Ishikawa (cell line): ENCODE measurements around the gene NBAS.

ENCODE experiments used
- EP300 ChIP-seq: IDR thresholded peaks from 2 replicates; pipeline ENCODE4 v1.6.1; 2012; ENCODE audit warnings: borderline replicate concordance
- TAF1 ChIP-seq: IDR thresholded peaks from 2 replicates; pipeline ENCODE4 v1.6.1; 2012; ENCODE audit warnings: low read depth, mild to moderate bottlenecking
- TF ChIP-seq, protein P1 (sequence below): IDR thresholded peaks from 2 replicates; pipeline ENCODE4 v1.6.1; 2012; ENCODE audit warnings: low read depth, mild to moderate bottlenecking

DNA sequence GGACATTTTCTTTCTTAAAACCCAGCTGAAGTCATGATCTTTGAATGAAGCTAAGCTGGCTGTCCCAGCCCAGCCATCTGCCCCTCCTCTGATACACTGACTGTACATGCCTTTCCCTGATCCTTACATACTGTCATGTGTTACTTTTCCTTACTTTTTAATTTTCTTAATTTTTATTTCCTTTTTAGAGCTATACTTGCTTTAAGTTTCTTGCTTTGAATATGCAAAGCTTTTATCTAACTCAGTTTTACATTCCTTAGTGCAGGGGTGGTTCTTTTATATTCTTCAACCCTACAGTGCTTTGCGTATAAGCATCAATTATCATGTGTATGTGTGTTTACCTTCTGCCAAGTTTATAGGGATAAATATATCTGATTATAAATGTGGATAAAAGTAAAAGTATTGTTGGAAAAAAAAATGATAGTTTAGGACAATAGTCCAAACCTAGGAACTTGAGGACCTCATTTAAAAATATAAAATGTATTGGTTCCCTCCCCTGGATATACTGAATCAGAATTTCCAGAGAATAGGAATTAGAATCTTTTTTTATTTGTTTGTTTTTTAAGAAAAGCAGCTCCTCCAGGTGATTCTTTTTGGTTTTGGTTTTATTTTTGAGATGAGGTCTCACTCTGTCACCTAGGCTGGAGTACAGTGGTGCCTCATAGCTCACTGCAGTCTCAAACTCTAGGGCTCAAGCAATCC is 48.4 kb upstream of the NBAS start:
- no peak for TF ChIP-seq TAF1
- no peak for TF ChIP-seq EP300
- TF ChIP-seq, protein P1, sequence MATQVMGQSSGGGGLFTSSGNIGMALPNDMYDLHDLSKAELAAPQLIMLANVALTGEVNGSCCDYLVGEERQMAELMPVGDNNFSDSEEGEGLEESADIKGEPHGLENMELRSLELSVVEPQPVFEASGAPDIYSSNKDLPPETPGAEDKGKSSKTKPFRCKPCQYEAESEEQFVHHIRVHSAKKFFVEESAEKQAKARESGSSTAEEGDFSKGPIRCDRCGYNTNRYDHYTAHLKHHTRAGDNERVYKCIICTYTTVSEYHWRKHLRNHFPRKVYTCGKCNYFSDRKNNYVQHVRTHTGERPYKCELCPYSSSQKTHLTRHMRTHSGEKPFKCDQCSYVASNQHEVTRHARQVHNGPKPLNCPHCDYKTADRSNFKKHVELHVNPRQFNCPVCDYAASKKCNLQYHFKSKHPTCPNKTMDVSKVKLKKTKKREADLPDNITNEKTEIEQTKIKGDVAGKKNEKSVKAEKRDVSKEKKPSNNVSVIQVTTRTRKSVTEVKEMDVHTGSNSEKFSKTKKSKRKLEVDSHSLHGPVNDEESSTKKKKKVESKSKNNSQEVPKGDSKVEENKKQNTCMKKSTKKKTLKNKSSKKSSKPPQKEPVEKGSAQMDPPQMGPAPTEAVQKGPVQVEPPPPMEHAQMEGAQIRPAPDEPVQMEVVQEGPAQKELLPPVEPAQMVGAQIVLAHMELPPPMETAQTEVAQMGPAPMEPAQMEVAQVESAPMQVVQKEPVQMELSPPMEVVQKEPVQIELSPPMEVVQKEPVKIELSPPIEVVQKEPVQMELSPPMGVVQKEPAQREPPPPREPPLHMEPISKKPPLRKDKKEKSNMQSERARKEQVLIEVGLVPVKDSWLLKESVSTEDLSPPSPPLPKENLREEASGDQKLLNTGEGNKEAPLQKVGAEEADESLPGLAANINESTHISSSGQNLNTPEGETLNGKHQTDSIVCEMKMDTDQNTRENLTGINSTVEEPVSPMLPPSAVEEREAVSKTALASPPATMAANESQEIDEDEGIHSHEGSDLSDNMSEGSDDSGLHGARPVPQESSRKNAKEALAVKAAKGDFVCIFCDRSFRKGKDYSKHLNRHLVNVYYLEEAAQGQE, result no peak
